Ramos (cell line): Measurements from ENCODE around the gene TRDMT1.

Experiments
- in situ Hi-C: fragments of 300-500 bp; cut with MboI; formaldehyde crosslinking; loops from one replicate; pipeline ENCODE4 v1.14.3; 2022; ENCODE audit warnings: low sequenced_read_pairs; ENCODE audit not compliant: unreplicated experiment

TRDMT1 gene

DNA sequence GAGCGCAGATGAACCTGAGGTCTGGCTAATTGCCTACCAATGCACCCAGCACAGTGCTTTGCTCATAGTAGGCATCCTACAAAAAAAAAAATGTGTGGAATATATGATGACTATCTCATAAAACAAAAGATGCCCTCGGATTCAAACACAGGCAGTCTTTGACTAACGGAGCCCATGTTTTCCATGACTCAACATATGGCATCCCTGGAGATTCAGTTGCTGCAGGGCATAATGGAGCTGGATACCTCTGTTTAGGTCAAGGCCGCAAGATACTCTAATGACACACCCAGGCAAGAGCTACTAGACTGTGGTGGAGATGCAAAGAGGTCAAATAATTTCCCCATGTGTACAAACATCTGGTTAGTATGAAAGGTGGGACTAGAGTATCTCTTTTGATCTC is 88.1 kb downstream of the TRDMT1 start:
- in situ Hi-C loops: no loop called here

DNA sequence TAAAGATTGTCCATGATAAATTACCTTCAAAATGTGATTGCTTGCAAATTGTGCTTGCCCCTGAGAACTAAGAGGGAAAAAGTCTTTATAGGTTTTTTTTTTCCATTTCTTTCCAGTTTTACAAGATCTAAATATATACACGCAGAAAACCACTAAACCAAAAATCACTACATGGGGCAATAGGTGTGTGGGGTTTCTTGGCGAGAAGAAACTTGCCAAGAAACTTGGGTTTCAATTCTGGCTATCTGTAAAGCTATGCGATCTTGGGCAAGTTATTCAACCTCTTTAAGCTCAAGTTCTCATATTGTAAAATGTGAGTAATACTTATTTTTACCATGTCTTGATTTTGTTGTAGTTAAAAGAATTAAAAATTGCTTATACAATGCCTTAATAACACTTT is 88.9 kb downstream of the TRDMT1 start:
- in situ Hi-C loops: no loop called here

DNA sequence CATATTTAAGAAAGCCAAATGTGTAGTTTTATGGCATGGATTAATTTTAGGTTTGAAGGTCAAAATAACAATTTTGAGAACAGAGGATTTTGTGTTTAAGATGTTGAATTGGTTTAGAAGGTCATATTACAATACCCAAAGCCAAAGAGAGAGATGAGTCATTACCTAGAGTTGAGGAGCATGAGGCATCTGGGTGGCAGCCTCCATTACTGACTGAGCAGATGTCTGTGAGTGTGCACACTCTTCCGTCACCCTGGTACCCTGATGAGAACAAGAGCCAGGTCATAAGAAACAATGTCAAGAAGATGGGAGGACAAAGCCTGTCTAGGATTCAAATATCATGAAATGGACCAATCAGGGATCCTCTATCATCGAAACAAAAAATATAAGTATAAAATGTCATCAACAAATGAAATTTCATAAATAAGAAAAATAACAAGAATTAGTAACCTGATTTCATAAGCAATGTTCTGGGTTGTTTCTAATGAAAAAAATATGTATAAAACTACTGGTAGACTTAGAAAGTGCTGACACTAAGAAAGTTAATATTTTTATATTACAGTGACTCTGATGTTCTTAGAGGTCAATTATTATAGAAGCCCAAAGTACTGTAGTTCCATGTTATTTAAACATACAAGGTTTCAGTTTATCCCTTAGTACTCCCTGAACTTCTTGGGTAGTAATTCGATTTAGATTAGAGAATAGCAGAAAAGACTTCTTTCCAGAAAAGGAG is 91.8 kb downstream of the TRDMT1 start:
- in situ Hi-C loops: no loop called here

DNA sequence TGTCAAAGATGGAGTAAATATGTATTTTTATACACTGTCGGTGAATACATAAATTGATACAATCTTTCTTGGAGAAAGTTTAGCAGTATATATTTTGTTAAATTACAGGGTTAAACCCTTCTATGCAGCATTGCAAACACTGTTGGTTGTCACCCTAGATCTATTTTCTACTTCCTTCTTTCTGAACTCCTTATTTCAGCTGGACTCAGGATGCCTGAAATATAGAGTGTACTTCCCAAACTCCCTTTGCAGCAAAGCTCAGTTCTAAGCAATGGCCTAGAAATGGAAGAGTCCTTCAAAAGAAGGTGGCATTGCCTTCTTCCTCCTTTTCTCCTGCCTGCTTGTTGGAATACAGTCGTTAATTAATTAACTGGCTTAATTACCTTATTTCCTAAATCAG is 92.4 kb downstream of the TRDMT1 start:
- in situ Hi-C loops: no loop called here

DNA sequence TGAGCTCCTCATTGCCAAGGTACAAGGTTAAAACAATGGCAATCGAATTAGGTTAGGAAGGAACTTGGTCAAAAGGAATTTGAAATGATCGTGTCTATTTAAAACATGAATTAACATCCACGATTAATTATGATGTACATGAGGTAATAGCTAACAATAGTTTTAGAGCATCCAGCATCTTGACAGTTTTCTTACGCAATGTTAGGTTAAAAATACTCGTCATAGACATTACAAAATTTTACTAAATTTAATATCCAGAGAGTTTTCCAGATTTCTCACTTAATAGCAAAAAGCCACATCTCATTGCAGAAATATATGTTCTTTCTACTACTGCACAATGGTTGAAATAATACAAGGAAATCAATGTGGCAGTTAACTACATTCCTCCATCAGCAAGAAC is 94.5 kb downstream of the TRDMT1 start:
- in situ Hi-C loops: no loop called here

DNA sequence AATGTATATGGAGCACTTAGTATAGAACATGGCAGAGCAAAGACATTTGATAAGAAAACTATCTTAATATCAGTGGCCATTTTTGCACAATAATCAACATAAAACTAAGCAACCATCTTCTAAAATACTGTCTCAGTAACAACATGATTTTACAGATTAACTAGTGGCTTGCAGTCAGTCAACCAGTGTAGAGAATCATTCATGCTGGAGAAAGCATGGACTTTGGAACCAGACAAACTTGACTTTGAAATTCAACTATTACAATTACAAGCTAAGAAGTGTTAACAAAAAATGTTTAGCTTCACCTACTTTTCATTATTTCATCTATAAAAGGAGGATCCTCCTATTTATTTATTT is 99.6 kb downstream of the TRDMT1 start:
- in situ Hi-C loops: no loop called here

DNA sequence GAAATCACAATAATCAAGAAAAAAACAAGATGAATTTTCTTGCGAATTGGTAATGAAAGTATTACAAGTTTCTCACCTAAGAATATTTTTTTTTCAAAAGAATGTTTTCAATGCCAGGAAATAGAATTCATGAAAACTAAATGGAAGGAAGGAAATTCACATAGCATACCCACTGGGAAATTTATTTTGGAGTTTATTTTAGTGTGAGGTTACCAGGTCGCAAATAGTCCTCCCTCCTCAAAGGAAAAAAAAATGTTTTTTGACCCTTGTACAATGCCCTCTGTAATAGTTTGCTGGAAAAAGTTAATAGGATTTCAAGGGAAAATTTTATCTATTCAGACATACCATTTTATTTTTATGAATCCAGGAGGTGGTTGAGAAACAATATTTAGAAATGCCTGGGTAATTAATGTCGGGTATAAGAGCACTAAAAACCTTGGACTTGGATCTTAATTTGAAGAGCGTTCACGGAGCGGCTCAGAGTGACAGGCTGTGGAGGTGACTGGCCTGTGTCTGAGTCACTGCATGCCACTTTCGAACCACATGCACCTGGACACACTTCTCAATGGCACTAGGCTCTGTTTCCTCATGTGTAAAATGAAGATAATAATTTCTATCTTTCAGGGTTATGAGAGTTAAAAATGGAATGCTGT is 100.1 kb downstream of the TRDMT1 start:
- in situ Hi-C loops: no loop called here

DNA sequence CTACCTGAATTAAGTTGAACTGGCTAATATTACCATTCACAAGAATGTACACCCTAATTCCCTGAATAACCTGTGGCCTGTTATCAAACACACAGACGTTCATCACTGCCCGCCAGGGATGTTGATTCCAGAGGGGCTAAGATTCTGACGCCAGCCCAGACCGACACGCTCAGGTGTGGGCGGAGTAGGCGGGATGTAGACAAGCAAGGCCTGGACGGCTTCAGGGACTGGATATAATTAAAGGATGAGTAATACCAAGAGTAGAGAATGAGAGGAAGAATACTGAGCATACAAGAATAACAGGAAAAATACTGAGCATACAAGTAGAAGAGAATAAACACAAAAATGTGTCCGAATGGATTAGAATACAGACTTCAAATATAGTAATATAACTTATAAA is 100.9 kb downstream of the TRDMT1 start:
- in situ Hi-C loops: no loop called here

DNA sequence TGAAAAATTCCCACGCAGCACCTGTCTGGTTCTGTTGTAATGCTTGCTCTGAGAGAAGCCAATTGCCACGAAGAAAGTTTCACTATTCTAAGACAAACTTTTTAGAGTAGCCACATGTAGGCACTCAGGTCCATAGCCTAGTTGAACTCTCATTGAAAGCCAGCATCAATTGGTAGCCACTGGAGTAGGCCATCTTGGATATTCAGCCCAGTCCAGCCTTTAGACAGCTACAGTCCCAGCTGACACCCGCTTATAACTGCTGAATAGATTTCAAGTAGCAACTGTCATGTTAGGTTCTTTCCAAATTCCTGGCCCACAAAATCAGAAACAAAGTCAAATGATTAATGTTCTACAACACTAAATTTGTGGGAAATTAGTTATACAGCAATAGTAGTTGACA is 103.5 kb downstream of the TRDMT1 start:
- in situ Hi-C loops: no loop called here
